Neural progenitor cell (in vitro differentiated cells): ENCODE results near the gene PILRB. TPM values are rescaled to one million over a fixed set of nuclear protein-coding genes. Genes with fewer than 3 reads are reported as not detected.
"Not testable (repeated sequence)": the region's sequence is repeated elsewhere in the genome, so short reads cannot be mapped to it uniquely, and the experiment has no call there.

Source experiments
- DNase-seq: peaks from one replicate; pipeline ENCODE4 v3.0.0-alpha.2; 2016; ENCODE audit warnings: low spot score
- H2AFZ ChIP-seq: fragments of 200-600 bp; sonication (generic); replicated peaks from 2 replicates; pipeline ENCODE4 v1.6.1; 2016; ENCODE audit warnings: antibody characterized with exemption
- H3F3A ChIP-seq: fragments of 200-600 bp; sonication (generic); 2 replicates; pipeline ENCODE4 v1.6.1; 2016; ENCODE audit warnings: antibody characterized with exemption, low read depth
- H3K27ac ChIP-seq: fragments of 200-600 bp; sonication (generic); 2 replicates; pipeline ENCODE4 v1.5.1; 2016; ENCODE audit warnings: mild to moderate bottlenecking
- H3K27me3 ChIP-seq: fragments of 200-600 bp; sonication (generic); 2 replicates; pipeline ENCODE4 v1.6.1; 2016; ENCODE audit warnings: mild to moderate bottlenecking, moderate library complexity
- H3K36me3 ChIP-seq: fragments of 200-600 bp; sonication (generic); 2 replicates; pipeline ENCODE4 v1.5.1; 2016
- H3K4me1 ChIP-seq: fragments of 200-600 bp; sonication (generic); 2 replicates; pipeline ENCODE4 v1.6.1; 2016; ENCODE audit warnings: mixed run types
- H3K4me2 ChIP-seq: fragments of 200-600 bp; sonication (generic); 2 replicates; pipeline ENCODE4 v1.6.1; 2016
- H3K4me3 ChIP-seq: fragments of 200-600 bp; sonication (generic); 2 replicates; pipeline ENCODE4 v1.5.1; 2016
- H3K79me2 ChIP-seq: fragments of 200-600 bp; sonication (generic); 2 replicates; pipeline ENCODE4 v1.6.1; 2016; ENCODE audit warnings: low read depth
- H3K9ac ChIP-seq: fragments of 200-600 bp; sonication (generic); 2 replicates; pipeline ENCODE4 v1.6.1; 2016
- H3K9me3 ChIP-seq: fragments of 200-600 bp; sonication (generic); 2 replicates; pipeline ENCODE4 v1.5.1; 2016; ENCODE audit warnings: low read depth
- H4K20me1 ChIP-seq: fragments of 200-600 bp; sonication (generic); 2 replicates; pipeline ENCODE4 v1.6.1; 2016; ENCODE audit warnings: low read depth
- H3K27ac Mint-ChIP-seq: 3 replicates; pipeline ENCODE4 v1.8.0; 2021; ENCODE audit warnings: mixed read lengths
- H3K27me3 Mint-ChIP-seq: 2 replicates; pipeline ENCODE4 v1.8.0; 2022; ENCODE audit warnings: low read depth, mild to moderate bottlenecking, inconsistent platforms, moderate library complexity, mixed read lengths; ENCODE audit not compliant: insufficient read depth
- H3K36me3 Mint-ChIP-seq: 3 replicates; pipeline ENCODE4 v1.8.0; 2021; ENCODE audit warnings: mixed read lengths
- H3K4me1 Mint-ChIP-seq: 3 replicates; pipeline ENCODE4 v1.8.0; 2021; ENCODE audit warnings: mixed read lengths
- H3K4me3 Mint-ChIP-seq: 3 replicates; pipeline ENCODE4 v1.8.0; 2021; ENCODE audit warnings: mild to moderate bottlenecking, moderate library complexity, mixed read lengths
- H3K9me3 Mint-ChIP-seq: 3 replicates; pipeline ENCODE4 v1.8.0; 2020; ENCODE audit warnings: mixed read lengths
- EZH2 ChIP-seq: fragments of 200-600 bp; sonication (generic); IDR thresholded peaks from 2 replicates; pipeline ENCODE4 v1.6.1; 2017; ENCODE audit warnings: antibody characterized with exemption, mild to moderate bottlenecking, moderate library complexity
- EZH2phosphoT487 ChIP-seq: fragments of 200-600 bp; sonication (generic); IDR thresholded peaks from 2 replicates; pipeline ENCODE4 v1.6.1; 2017; ENCODE audit warnings: antibody characterized with exemption
- total RNA-seq: library from RNA; depleted of rRNA; stranded (reverse); fragments of >200 nt; gene quantifications from 2 replicates; pipeline ENCODE4 v1.2.3, GENCODE V29; 2015; ENCODE audit warnings: low replicate concordance
- TF ChIP-seq, protein P1 (sequence below): fragments of 200-600 bp; sonication (generic); IDR thresholded peaks from 2 replicates; pipeline ENCODE4 v1.5.1; 2017; ENCODE audit warnings: antibody characterized with exemption, mild to moderate bottlenecking

PILRB gene
- total RNA-seq, 1 donor from 2014 or later, result 19.3 TPM

DNA sequence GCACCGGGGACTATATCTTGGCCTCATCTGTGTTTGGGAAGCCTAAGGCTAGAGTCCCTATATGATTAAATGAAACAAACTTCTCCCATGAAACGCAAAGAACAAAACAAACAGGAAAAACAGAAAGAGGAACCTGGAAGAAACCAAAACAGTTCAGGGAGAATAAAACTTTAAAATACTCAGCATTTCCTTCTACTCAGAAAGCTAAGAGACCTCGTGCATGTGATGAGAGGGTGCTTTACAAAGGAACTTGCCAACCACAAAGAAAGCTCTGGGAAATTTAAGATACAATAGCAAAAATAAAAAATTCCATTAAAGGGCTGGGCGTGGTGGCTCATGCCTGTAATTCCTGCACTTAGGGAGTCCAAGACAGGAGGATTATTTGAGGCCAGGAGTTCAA lies 22.3 kb downstream of the PILRB start:
- peaks cover 2% of the 10 kb centered on the region for H3K27me3 Mint-ChIP-seq
- H3K27ac ChIP-seq, result no peak overlapping the region
- no peak overlapping the region for H2AFZ ChIP-seq
- H3K4me1 ChIP-seq, result no peaks in the 10 kb centered on the region
- no peak overlapping the region for H3K9ac ChIP-seq
- H3K9me3 ChIP-seq, result no peaks in the 10 kb centered on the region
- H4K20me1 ChIP-seq, result no peaks in the 10 kb centered on the region
- H3K36me3 ChIP-seq, result no peaks in the 10 kb centered on the region
- no peak overlapping the region for H3K4me2 ChIP-seq
- no peaks in the 10 kb centered on the region for H3K27me3 ChIP-seq
- H3K79me2 ChIP-seq, result no peaks in the 10 kb centered on the region
- H3K27ac Mint-ChIP-seq, result no peak overlapping the region
- H3K4me3 ChIP-seq, result no peak overlapping the region
- H3K36me3 Mint-ChIP-seq, result peaks cover 1% of the 10 kb centered on the region
- TF ChIP-seq EZH2phosphoT487 (no peak), EZH2 (no peak)
- TF ChIP-seq, protein P1, sequence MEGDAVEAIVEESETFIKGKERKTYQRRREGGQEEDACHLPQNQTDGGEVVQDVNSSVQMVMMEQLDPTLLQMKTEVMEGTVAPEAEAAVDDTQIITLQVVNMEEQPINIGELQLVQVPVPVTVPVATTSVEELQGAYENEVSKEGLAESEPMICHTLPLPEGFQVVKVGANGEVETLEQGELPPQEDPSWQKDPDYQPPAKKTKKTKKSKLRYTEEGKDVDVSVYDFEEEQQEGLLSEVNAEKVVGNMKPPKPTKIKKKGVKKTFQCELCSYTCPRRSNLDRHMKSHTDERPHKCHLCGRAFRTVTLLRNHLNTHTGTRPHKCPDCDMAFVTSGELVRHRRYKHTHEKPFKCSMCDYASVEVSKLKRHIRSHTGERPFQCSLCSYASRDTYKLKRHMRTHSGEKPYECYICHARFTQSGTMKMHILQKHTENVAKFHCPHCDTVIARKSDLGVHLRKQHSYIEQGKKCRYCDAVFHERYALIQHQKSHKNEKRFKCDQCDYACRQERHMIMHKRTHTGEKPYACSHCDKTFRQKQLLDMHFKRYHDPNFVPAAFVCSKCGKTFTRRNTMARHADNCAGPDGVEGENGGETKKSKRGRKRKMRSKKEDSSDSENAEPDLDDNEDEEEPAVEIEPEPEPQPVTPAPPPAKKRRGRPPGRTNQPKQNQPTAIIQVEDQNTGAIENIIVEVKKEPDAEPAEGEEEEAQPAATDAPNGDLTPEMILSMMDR, result no peak
- H3F3A ChIP-seq, result no peaks in the 10 kb centered on the region
- no peak overlapping the region for H3K4me3 Mint-ChIP-seq
- DNase-seq, result no peak
- no peaks in the 10 kb centered on the region for H3K4me1 Mint-ChIP-seq
- no peaks in the 10 kb centered on the region for H3K9me3 Mint-ChIP-seq

DNA sequence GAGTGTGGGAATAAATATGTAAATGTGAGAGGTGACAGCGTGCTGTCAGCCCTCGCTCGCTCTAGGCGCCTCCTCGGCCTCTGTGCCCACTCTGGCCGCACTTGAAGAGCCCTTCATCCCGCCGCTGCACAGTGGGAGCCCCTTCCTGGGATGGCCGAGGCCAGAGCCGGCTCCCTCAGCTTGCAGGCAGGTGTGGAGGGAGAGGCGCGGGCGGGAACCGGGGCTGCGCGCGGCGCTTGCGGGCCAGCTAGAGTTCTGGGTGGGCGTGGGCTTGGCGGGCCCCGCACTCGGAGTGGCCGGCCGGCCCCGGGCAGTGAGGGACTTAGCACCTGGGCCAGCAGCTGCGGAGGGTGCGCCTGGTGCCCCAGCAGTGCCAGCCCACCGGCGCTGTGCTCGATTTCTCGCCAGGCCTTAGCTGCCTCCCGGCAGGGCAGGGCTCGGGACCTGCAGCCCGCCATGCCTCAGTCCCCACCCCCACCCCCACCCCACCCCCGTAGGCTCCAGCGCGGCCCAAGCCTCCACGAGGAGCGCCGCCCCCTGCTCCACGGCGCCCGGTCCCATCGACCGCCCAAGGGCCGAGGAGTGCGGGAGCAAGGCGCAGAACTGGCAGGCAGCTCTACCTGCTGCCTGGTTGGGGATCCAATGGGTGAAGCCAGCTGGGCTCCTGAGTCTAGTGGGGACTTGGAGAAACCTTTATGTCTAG lies 23.8 kb downstream of the PILRB start:
- not testable (repeated sequence) for H3F3A ChIP-seq, H3K4me3 Mint-ChIP-seq, H3K4me1 Mint-ChIP-seq, H3K27me3 ChIP-seq, H3K4me3 ChIP-seq, H3K27ac Mint-ChIP-seq, H3K9me3 ChIP-seq, H3K9me3 Mint-ChIP-seq, H3K9ac ChIP-seq, H4K20me1 ChIP-seq, H3K79me2 ChIP-seq, H3K4me1 ChIP-seq, H3K36me3 ChIP-seq, H3K4me2 ChIP-seq, H3K36me3 Mint-ChIP-seq, H3K27me3 Mint-ChIP-seq, H3K27ac ChIP-seq, DNase-seq, H2AFZ ChIP-seq

DNA sequence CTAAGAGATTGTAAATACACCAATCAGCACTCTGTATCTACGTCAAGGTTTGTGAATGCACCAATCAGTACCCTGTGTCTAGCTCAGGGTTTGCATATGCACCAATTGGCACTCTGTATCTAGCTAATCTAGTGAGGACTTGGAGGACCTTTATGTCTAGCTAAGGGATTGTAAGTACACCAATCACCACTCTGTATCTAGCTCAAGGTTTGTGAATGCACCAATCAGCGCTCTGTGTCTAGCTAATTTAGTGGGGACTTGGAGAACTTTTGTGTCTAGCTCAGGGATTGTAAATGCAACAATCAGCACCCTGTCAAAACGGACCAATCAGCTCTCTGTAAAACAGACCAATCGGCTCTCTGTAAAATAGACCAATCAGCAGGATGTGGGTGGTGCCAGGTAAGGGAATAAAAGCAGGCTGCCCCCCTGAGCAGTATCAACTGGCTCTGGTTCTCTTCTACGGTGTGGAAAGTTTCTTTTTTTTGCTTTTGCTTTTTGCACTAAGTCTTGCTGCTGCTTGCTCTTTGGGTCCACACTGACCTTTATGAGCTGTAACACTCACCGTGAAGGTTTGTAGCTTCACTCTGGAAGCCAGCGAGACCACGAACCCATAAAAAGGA lies 24.4 kb downstream of the PILRB start:
- not testable (repeated sequence) for H2AFZ ChIP-seq, H3K9ac ChIP-seq, H3K27me3 ChIP-seq, H3K27ac Mint-ChIP-seq, H3K27ac ChIP-seq, H3K9me3 Mint-ChIP-seq, H3K79me2 ChIP-seq, H3K4me3 Mint-ChIP-seq, DNase-seq, H3K9me3 ChIP-seq, H3K4me3 ChIP-seq, H3K36me3 Mint-ChIP-seq, H3F3A ChIP-seq, H4K20me1 ChIP-seq, H3K4me1 ChIP-seq, H3K27me3 Mint-ChIP-seq, H3K36me3 ChIP-seq, H3K4me1 Mint-ChIP-seq, H3K4me2 ChIP-seq

DNA sequence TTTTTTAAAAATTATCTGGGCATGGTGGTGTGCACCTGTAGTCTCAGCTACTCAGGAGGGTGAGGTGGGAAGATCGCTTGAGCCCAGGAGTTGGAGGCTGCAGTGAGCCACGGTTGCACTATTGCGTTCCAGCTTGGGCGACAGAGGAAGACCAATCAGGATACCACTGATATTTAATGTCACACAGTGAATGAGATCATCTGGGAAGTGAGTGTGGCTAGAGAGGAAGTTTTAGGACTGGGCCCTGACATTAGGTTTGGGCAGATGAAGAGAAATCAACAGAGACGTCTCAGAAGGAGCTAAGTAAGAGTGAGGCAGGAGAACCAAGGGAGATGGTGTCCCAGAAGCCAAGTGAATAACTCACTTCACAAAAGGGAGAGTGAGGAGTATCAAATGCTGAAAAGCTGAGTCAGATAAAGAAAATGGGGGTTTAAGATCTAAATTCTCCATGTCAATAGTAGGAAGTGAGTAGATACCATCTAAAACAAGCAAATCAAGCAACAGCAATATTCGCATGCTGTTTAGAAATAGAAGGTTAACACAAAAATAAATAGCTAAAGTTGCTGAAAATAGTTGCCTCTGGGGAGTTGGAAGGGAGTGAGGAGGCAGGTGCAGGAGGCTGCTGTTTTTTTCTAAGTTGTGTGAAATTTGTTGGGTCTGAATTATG lies 26.8 kb downstream of the PILRB start:
- Histone ChIP-seq H3K4me2 (no peak overlapping the region), H2AFZ (no peak overlapping the region), H3K9ac (no peak overlapping the region), H3K9me3 (no peaks in the 10 kb centered on the region), H3K27ac (no peak overlapping the region), H3K4me1 (no peaks in the 10 kb centered on the region), H4K20me1 (no peaks in the 10 kb centered on the region), H3K79me2 (no peaks in the 10 kb centered on the region), H3K4me3 (no peak overlapping the region), H3K36me3 (no peaks in the 10 kb centered on the region), H3F3A (no peaks in the 10 kb centered on the region), H3K27me3 (no peaks in the 10 kb centered on the region)
- DNase-seq, result no peak
- H3K36me3 Mint-ChIP-seq, result no peaks in the 10 kb centered on the region
- peaks cover 2% of the 10 kb centered on the region for H3K4me1 Mint-ChIP-seq
- TF ChIP-seq EZH2 (no peak), EZH2phosphoT487 (no peak)
- TF ChIP-seq, protein P1, result no peak
- H3K4me3 Mint-ChIP-seq, result no peak overlapping the region
- H3K27ac Mint-ChIP-seq, result no peak overlapping the region
- no peaks in the 10 kb centered on the region for H3K9me3 Mint-ChIP-seq
- H3K27me3 Mint-ChIP-seq, result peaks cover 2% of the 10 kb centered on the region
